Measurements from ENCODE around the gene ZNF225. TPM values are rescaled to one million over a fixed set of nuclear protein-coding genes. Genes with fewer than 3 reads are reported as not detected.

Gene ZNF225
- 1 to 10 TPM; 5.1 to 5.8 TPM for total RNA-seq

GRCh38 chr19:44113138-44113783 is at the start of gene ZNF225:
ZNF225 (plus strand) TSS chr19:44113399; CDS start chr19:44115828, 2,429 bp downstream.

GRCh38 chr19:44071824-44072542 is 41.2 kb upstream of the ZNF225 start, which contains the start of gene ZNF284:
ZNF284 (plus strand) TSS chr19:44072159; CDS start chr19:44076390, 4,231 bp downstream.

GRCh38 chr19:44093931-44094765 is 19.1 kb upstream of the ZNF225 start, which contains the start of gene ZNF224:
ZNF224 (plus strand) TSS chr19:44094361; CDS start chr19:44097874, 3,513 bp downstream.

GRCh38 chr19:44141191-44142058 is 28.2 kb downstream of the ZNF225 start, which contains the start of gene ZNF234:
ZNF234 (plus strand) TSS chr19:44141554; CDS start chr19:44144633, 3,079 bp downstream.

GRCh38 chr19:44164673-44165512 is 51.7 kb downstream of the ZNF225 start, which contains the start of gene ZNF226:
ZNF226 (plus strand) TSS chr19:44165100; CDS start chr19:44170081, 4,981 bp downstream.

Other genes starting within 250 kb of the ZNF225 start
- gene ZNF404, start 229.4 kb upstream of the ZNF225 start, total RNA-seq = 1 to 10 TPM; 1.5 to 1.8 TPM
- gene ZNF45, start 178.1 kb upstream of the ZNF225 start, total RNA-seq = 10 to 100 TPM; 15.1 to 15.3 TPM
- 1 to 10 TPM; 1.2 to 1.8 TPM for gene ZNF221, start 162.2 kb upstream of the ZNF225 start, total RNA-seq
- 1 to 10 TPM; 6.3 to 7.1 TPM for gene ZNF155, start 129.2 kb upstream of the ZNF225 start, total RNA-seq
- gene ZNF230, start 110.4 kb upstream of the ZNF225 start, total RNA-seq = 1 to 10 TPM; 5.3 to 6.1 TPM
- 1 to 10 TPM; 3.6 to 5.4 TPM for gene ZNF222, start 88.0 kb upstream of the ZNF225 start, total RNA-seq
- under 1 TPM; 0.35 to 0.48 TPM for gene ZNF223, start 61.4 kb upstream of the ZNF225 start, total RNA-seq
- 1 to 10 TPM; 2.2 to 2.3 TPM for gene ZNF284, start 41.2 kb upstream of the ZNF225 start, total RNA-seq
- 10 to 100 TPM; 40.3 to 42.0 TPM for gene ZNF224, start 19.0 kb upstream of the ZNF225 start, total RNA-seq
- gene ZNF234, start 28.2 kb downstream of the ZNF225 start, total RNA-seq = 10 to 100 TPM; 12.7 to 13.4 TPM
- 10 to 100 TPM; 19.2 to 20.2 TPM for gene ZNF226, start 51.7 kb downstream of the ZNF225 start, total RNA-seq
- gene ZNF227, start 99.1 kb downstream of the ZNF225 start, total RNA-seq = 10 to 100 TPM; 30.7 TPM
- under 1 TPM; 0.17 to 0.40 TPM for gene ZNF233, start 146.5 kb downstream of the ZNF225 start, total RNA-seq
- 1 to 10 TPM; 7.5 to 8.1 TPM for gene ZNF235, start 191.6 kb downstream of the ZNF225 start, total RNA-seq
- not detected for gene ZNF112, start 243.3 kb downstream of the ZNF225 start, total RNA-seq

Measured in activated naive CD4-positive, alpha-beta T cell treated with anti-CD3 and anti-CD28 coated beads, Interleukin-2, amount 10 ng/mL, durations not matched to agents 5 hours and 36 hours (primary cell).